Sigmoid colon (tissue), 7 donors: ENCODE measurements around the gene ARSI. TPM values are rescaled to one million over a fixed set of nuclear protein-coding genes. Genes with fewer than 3 reads are reported as not detected.

ENCODE experiments used
- DNase-seq: peaks from one replicate; pipeline ENCODE4 v3.0.0-alpha.2; 2019
- H3K27ac ChIP-seq, 4 donors: fragments of 200-600 bp; sonication (generic); one replicate each; pipeline ENCODE4 v1.5.1; 2016 to 2019; ENCODE audit warnings: mild to moderate bottlenecking in 1 of 4
- H3K27me3 ChIP-seq, 3 donors: fragments of 200-600 bp; sonication (generic); one replicate each; pipeline ENCODE4 v1.5.1; 2019; ENCODE audit warnings: mild to moderate bottlenecking in 1 of 3
- H3K36me3 ChIP-seq, 4 donors: fragments of 200-600 bp; sonication (generic); one replicate each; pipeline ENCODE4 v1.5.1; 2016 to 2019
- H3K4me1 ChIP-seq, 4 donors: fragments of 200-600 bp; sonication (generic); one replicate each; pipeline ENCODE4 v1.5.1; 2017 to 2019
- H3K4me3 ChIP-seq, 4 donors: fragments of 200-600 bp; sonication (generic); one replicate each; pipeline ENCODE4 v1.5.1; 2017 to 2019; ENCODE audit warnings: mild to moderate bottlenecking in 2 of 4, moderate library complexity in 1 of 4
- H3K9me3 ChIP-seq, 4 donors: fragments of 200-600 bp in 3 of 4; sonication (generic) in 3 of 4; one replicate each; pipeline versions ENCODE4 v1.5.1 to v1.6.1; 2013 to 2019
- CTCF ChIP-seq, 4 experiments: fragments of 450-650 bp in 3 of 4; fragments of 200-600 bp in 1 of 4; IDR thresholded peaks; one replicate each; pipeline ENCODE4 v1.5.1; 2016 to 2019; ENCODE audit warnings: antibody characterized with exemption in 4 of 4, mild to moderate bottlenecking in 3 of 4, moderate library complexity in 2 of 4
- EP300 ChIP-seq, 4 donors: sonication (generic); formaldehyde crosslinking; IDR thresholded peaks; one replicate each; pipeline ENCODE4 v1.6.1; 2017; ENCODE audit warnings: antibody characterized with exemption in 4 of 4
- POLR2A ChIP-seq, 2 donors: fragments of 450-650 bp; IDR thresholded peaks; one replicate each; pipeline ENCODE4 v1.6.1; 2016; ENCODE audit warnings: antibody characterized with exemption in 2 of 2, mild to moderate bottlenecking in 2 of 2, moderate library complexity in 2 of 2
- POLR2AphosphoS5 ChIP-seq, 4 donors: sonication (generic); formaldehyde crosslinking; IDR thresholded peaks; one replicate each; pipeline ENCODE4 v1.6.1; 2017; ENCODE audit warnings: antibody characterized with exemption in 4 of 4
- WGBS, 2 donors: extraction: QIAGEN DNeasy Blood & Tissue Kit; methylation state at CpG; one replicate each; pipeline ENCODE4 v1.1.7; 2013; 5-methylcytosine and 5-hydroxymethylcytosine counted together
- intact Hi-C: fragments of 100-400 bp; cut with DNase I; formaldehyde crosslinking; loops from one replicate; pipeline ENCODE4 v1.15.1; 2023
- polyA plus RNA-seq, 3 donors: library from polyadenylated mRNA; stranded (reverse); fragments of 200-250 nt; gene quantifications; one replicate each; pipeline ENCODE4 v1.2.3, GENCODE V29; 2013
- total RNA-seq, 4 donors: library from RNA; depleted of rRNA; stranded (reverse); fragments of >200 nt; gene quantifications; one replicate each; pipeline ENCODE4 v1.1.0, GENCODE V29; 2016
- donor health status: healthy with polysubstance abuse.
- donor health status: Bipolar disorder and iron deficiency.
- donor health status: healthy.

Gene ARSI
- total and polyA plus RNA-seq, 7 donors = 0.63 to 3.3 (median 1.5) TPM; not detected in 2

- no peak for DNase-seq
- Histone ChIP-seq H3K27me3 (no peaks in the 10 kb centered on the region), H3K4me3 (no peak overlapping the region), H3K27ac (no peak overlapping the region), H3K4me1 (peaks cover 0 to 16% (median 13%) of the 10 kb centered on the region in 4 donors), H3K9me3 (no peaks in the 10 kb centered on the region), H3K36me3 (no peaks in the 10 kb centered on the region)
- TF ChIP-seq POLR2AphosphoS5 (IDR thresholded peaks at IDR 0.05) = no peak
- TF ChIP-seq CTCF (IDR thresholded peaks at IDR 0.05) = no peak
- no peak for TF ChIP-seq EP300 (IDR thresholded peaks at IDR 0.05)
- no peak for TF ChIP-seq POLR2A (IDR thresholded peaks at IDR 0.05)
- intact Hi-C loops = no loop called here
- WGBS, 2 donors = 91 to 93% methylated on average over 9 of the region's 9 CpGs
Observed at GRCh38 chr5:150247726-150248125, 55.0 kb downstream of the ARSI start.

- H3K27me3 ChIP-seq = no peaks in the 10 kb centered on the region
- WGBS, 2 donors = 70 to 89% methylated on average over 5 of the region's 5 CpGs
- H3K9me3 ChIP-seq = no peaks in the 10 kb centered on the region
- H3K27ac ChIP-seq = no peak overlapping the region
- DNase-seq = no peak
- no peaks in the 10 kb centered on the region for H3K36me3 ChIP-seq
- TF ChIP-seq CTCF (IDR thresholded peaks at IDR 0.05) (no peak), POLR2AphosphoS5 (IDR thresholded peaks at IDR 0.05) (no peak), EP300 (IDR thresholded peaks at IDR 0.05) (no peak), POLR2A (IDR thresholded peaks at IDR 0.05) (no peak)
- H3K4me3 ChIP-seq = no peak overlapping the region
- H3K4me1 ChIP-seq = peaks cover 0 to 16% (median 13%) of the 10 kb centered on the region in 4 donors
- intact Hi-C loops = no loop called here
Observed at GRCh38 chr5:150246835-150247234, 55.9 kb downstream of the ARSI start.

GRCh38 chr5:150246429-150246828 lies 56.3 kb downstream of the ARSI start:
- intact Hi-C loops = no loop called here
- TF ChIP-seq EP300 (IDR thresholded peaks at IDR 0.05) = no peak
- TF ChIP-seq CTCF (IDR thresholded peaks at IDR 0.05) = no peak
- no peak for TF ChIP-seq POLR2A (IDR thresholded peaks at IDR 0.05)
- TF ChIP-seq POLR2AphosphoS5 (IDR thresholded peaks at IDR 0.05) = no peak
- Histone ChIP-seq H3K27me3 (no peaks in the 10 kb centered on the region), H3K4me3 (no peak overlapping the region), H3K9me3 (no peaks in the 10 kb centered on the region), H3K4me1 (peaks cover 0 to 16% (median 13%) of the 10 kb centered on the region in 4 donors), H3K27ac (no peak overlapping the region), H3K36me3 (no peaks in the 10 kb centered on the region)
- DNase-seq = no peak
- WGBS, 2 donors = 88 to 93% methylated on average over 5 of the region's 5 CpGs

Other genes with a start within 250 kb of the ARSI start
- gene CSF1R, start 216.4 kb downstream of the ARSI start, total RNA-seq = 10 to 100 TPM; 21.9 to 44.4 (median 36.0) TPM
- gene CSF1R, start 216.4 kb downstream of the ARSI start, polyA plus RNA-seq = 10 to 100 TPM; 10.8 to 26.1 (median 16.3) TPM
- gene PDGFRB, start 147.1 kb downstream of the ARSI start, total RNA-seq = 100 to 1,000 TPM in 1 of 4 donors, 10 to 100 TPM in 3; 54.9 to 104 (median 69.4) TPM
- gene PDGFRB, start 147.1 kb downstream of the ARSI start, polyA plus RNA-seq = 10 to 100 TPM in 1 of 3 donors, 1 to 10 TPM in 2; 3.9 to 26.7 (median 6.0) TPM
- gene CDX1, start 136.1 kb downstream of the ARSI start, total RNA-seq = 1 to 10 TPM in 1 of 4 donors, under 1 TPM in 1, not detected in 2; 0.71 to 1.4 TPM
- gene CDX1, start 136.1 kb downstream of the ARSI start, polyA plus RNA-seq = 100 to 1,000 TPM; 325 to 455 (median 330) TPM
- not detected for gene SLC6A7, start 112.8 kb downstream of the ARSI start, total RNA-seq
- 10 to 100 TPM in 1 of 3 donors, under 1 TPM in 2; 0.46 to 10.8 (median 0.60) TPM for gene SLC6A7, start 112.8 kb downstream of the ARSI start, polyA plus RNA-seq
- gene CAMK2A, start 13.1 kb downstream of the ARSI start, total RNA-seq = 1 to 10 TPM in 2 of 4 donors, under 1 TPM in 2; 0.49 to 2.1 (median 1.2) TPM
- under 1 TPM in 2 of 3 donors, not detected in 1; 0.44 to 0.60 TPM for gene CAMK2A, start 13.1 kb downstream of the ARSI start, polyA plus RNA-seq
- 10 to 100 TPM; 17.4 to 28.1 (median 23.6) TPM for gene TCOF1, start 54.8 kb upstream of the ARSI start, total RNA-seq
- 10 to 100 TPM in 1 of 3 donors, 1 to 10 TPM in 2; 5.4 to 26.4 (median 6.2) TPM for gene TCOF1, start 54.8 kb upstream of the ARSI start, polyA plus RNA-seq
- 100 to 1,000 TPM; 176 to 362 (median 199) TPM for gene CD74, start 110.0 kb upstream of the ARSI start, total RNA-seq
- 1,000 to 10,000 TPM in 1 of 3 donors, 100 to 1,000 TPM in 2; 208 to 2,186 (median 596) TPM for gene CD74, start 110.0 kb upstream of the ARSI start, polyA plus RNA-seq
- gene RPS14, start 146.8 kb upstream of the ARSI start, total RNA-seq = 1,000 to 10,000 TPM; 3,111 to 5,491 (median 5,342) TPM
- gene RPS14, start 146.8 kb upstream of the ARSI start, polyA plus RNA-seq = 1,000 to 10,000 TPM; 3,769 to 7,878 (median 4,593) TPM
- 10 to 100 TPM; 26.5 to 74.8 (median 43.7) TPM for gene NDST1, start 205.2 kb upstream of the ARSI start, total RNA-seq
- gene NDST1, start 205.2 kb upstream of the ARSI start, polyA plus RNA-seq = 10 to 100 TPM in 2 of 3 donors, 1 to 10 TPM in 1; 5.4 to 39.4 (median 13.9) TPM